GM23338 (cell line): ENCODE results near the gene RAD51B. TPM values are rescaled to one million over a fixed set of nuclear protein-coding genes. Genes with fewer than 3 reads are reported as not detected.

ENCODE experiments used
- ATAC-seq: fragments of 200-7000 bp; cut with Tn5 transposase; 3 replicates; pipeline ENCODE4 v1.9.1; 2020
- DNase-seq: peaks from one replicate; pipeline ENCODE4 v3.0.0-alpha.2; 2015; ENCODE audit warnings: low spot score
- H2AFZ ChIP-seq: fragments of 200-600 bp; sonication (generic); 2 replicates; pipeline ENCODE4 v1.8.0; 2016; ENCODE audit warnings: antibody characterized with exemption, mild to moderate bottlenecking, moderate library complexity
- H3F3A ChIP-seq: fragments of 200-600 bp; sonication (generic); replicated peaks from 2 replicates; pipeline ENCODE4 v1.8.0; 2017; ENCODE audit warnings: antibody characterized with exemption, mixed run types, low read depth
- H3K27ac ChIP-seq: fragments of 200-600 bp; sonication (generic); 2 replicates; pipeline ENCODE4 v1.6.1; 2016; ENCODE audit warnings: low read depth
- H3K27me3 ChIP-seq: fragments of 200-600 bp; sonication (generic); 2 replicates; pipeline ENCODE4 v1.8.0; 2016; ENCODE audit warnings: mild to moderate bottlenecking, mixed run types, moderate library complexity; ENCODE audit not compliant: insufficient read depth
- H3K36me3 ChIP-seq: fragments of 200-600 bp; sonication (generic); 2 replicates; pipeline ENCODE4 v1.8.0; 2016; ENCODE audit warnings: mild to moderate bottlenecking; ENCODE audit not compliant: insufficient read depth
- H3K4me1 ChIP-seq: fragments of 200-600 bp; sonication (generic); 2 replicates; pipeline ENCODE4 v1.8.0; 2016; ENCODE audit warnings: mild to moderate bottlenecking, moderate library complexity; ENCODE audit not compliant: insufficient read depth
- H3K4me2 ChIP-seq: fragments of 200-600 bp; sonication (generic); 2 replicates; pipeline ENCODE4 v1.7.1; 2017; ENCODE audit warnings: mixed run types
- H3K4me3 ChIP-seq: fragments of 200-600 bp; sonication (generic); 2 replicates; pipeline ENCODE4 v1.6.1; 2016; ENCODE audit warnings: mixed run types
- H3K79me2 ChIP-seq: fragments of 200-600 bp; sonication (generic); replicated peaks from 2 replicates; pipeline ENCODE4 v1.8.0; 2017; ENCODE audit warnings: mild to moderate bottlenecking; ENCODE audit not compliant: insufficient read depth
- H3K9me2 ChIP-seq: fragments of 200-600 bp; sonication (generic); 2 replicates; pipeline ENCODE4 v1.8.0; 2017; ENCODE audit not compliant: insufficient read depth
- H4K20me1 ChIP-seq: fragments of 200-600 bp; sonication (generic); replicated peaks from 2 replicates; pipeline ENCODE4 v1.8.0; 2017; ENCODE audit warnings: mild to moderate bottlenecking; ENCODE audit not compliant: insufficient read depth
- H3K27ac Mint-ChIP-seq: 2 replicates; pipeline ENCODE4 v1.8.0; 2020; ENCODE audit warnings: inconsistent platforms, mild to moderate bottlenecking, moderate library complexity, mixed read lengths
- H3K27me3 Mint-ChIP-seq: 3 replicates; pipeline ENCODE4 v1.8.0; 2022; ENCODE audit warnings: low read depth, mild to moderate bottlenecking, moderate library complexity, mixed read lengths, inconsistent platforms; ENCODE audit not compliant: insufficient read depth, poor library complexity
- H3K36me3 Mint-ChIP-seq: 3 replicates; pipeline ENCODE4 v1.8.0; 2021; ENCODE audit warnings: low read depth, mild to moderate bottlenecking, inconsistent platforms, moderate library complexity, mixed read lengths
- H3K4me1 Mint-ChIP-seq: 3 replicates; pipeline ENCODE4 v1.8.0; 2020; ENCODE audit warnings: mild to moderate bottlenecking, inconsistent platforms, mixed read lengths
- H3K4me3 Mint-ChIP-seq: 3 replicates; pipeline ENCODE4 v1.8.0; 2021; ENCODE audit warnings: moderate library complexity, mild to moderate bottlenecking, inconsistent platforms, mixed read lengths
- H3K9me3 Mint-ChIP-seq: 3 replicates; pipeline ENCODE4 v1.8.0; 2020; ENCODE audit warnings: moderate library complexity, mild to moderate bottlenecking, inconsistent platforms, mixed read lengths
- EZH2 ChIP-seq: fragments of 200-600 bp; sonication (generic); IDR thresholded peaks from one replicate; pipeline ENCODE4 v1.8.0; 2017; ENCODE audit warnings: antibody characterized with exemption, mild to moderate bottlenecking, low read depth; ENCODE audit not compliant: unreplicated experiment
- EZH2phosphoT487 ChIP-seq: fragments of 200-600 bp; sonication (generic); IDR thresholded peaks from one replicate; pipeline ENCODE4 v1.8.1; 2018; ENCODE audit warnings: antibody characterized with exemption; ENCODE audit not compliant: unreplicated experiment
- JUNB ChIP-seq: IDR thresholded peaks from one replicate; pipeline ENCODE4 v1.6.1; 2016; ENCODE audit warnings: antibody characterized with exemption; ENCODE audit not compliant: unreplicated experiment
- NANOG ChIP-seq: IDR thresholded peaks from 2 replicates; pipeline ENCODE4 v1.6.1; 2016; ENCODE audit warnings: antibody characterized with exemption, borderline replicate concordance
- POLR2AphosphoS5 ChIP-seq: IDR thresholded peaks from 2 replicates; pipeline ENCODE4 v1.6.1; 2016; ENCODE audit warnings: antibody characterized with exemption, low read depth
- ZNF114 ChIP-seq: fragments of 250-450 bp; sonication (Bioruptor Pico); IDR thresholded peaks from 2 replicates; pipeline ENCODE4 v1.5.0; 2020; ENCODE audit warnings: mild to moderate bottlenecking, moderate library complexity
- ZNF331 ChIP-seq: fragments of 250-450 bp; sonication (Bioruptor Pico); IDR thresholded peaks from 2 replicates; pipeline ENCODE4 v1.5.0; 2020; ENCODE audit warnings: low read depth, mild to moderate bottlenecking, moderate library complexity
- polyA plus RNA-seq: library from polyadenylated mRNA; unstranded; fragments of >200 nt; fragmentation: Nextera tagmentation; extraction: Ambion mirVana; gene quantifications from 2 replicates; pipeline ENCODE4 v1.2.1, GENCODE V29; 2016
- total RNA-seq: library from RNA; depleted of rRNA; stranded (reverse); fragments of >200 nt; shearing (Covaris generic); gene quantifications from 2 replicates; pipeline ENCODE4 v1.2.3, GENCODE V29; 2014
- TF ChIP-seq, protein P1 (sequence below), 2 experiments: fragments of 200-600 bp in 1 of 2; sonication (generic) in 1 of 2; conservative IDR thresholded peaks; 2 replicates each; pipeline versions ENCODE4 v1.5.1 to v1.6.1; 2016 to 2017; ENCODE audit warnings: antibody characterized with exemption in 2 of 2, low read depth in 2 of 2, mild to moderate bottlenecking in 2 of 2, moderate library complexity in 1 of 2
- TF ChIP-seq, protein P2 (sequence below): fragments of 250-450 bp; sonication (Bioruptor Pico); IDR thresholded peaks from 2 replicates; pipeline ENCODE4 v1.5.0; 2020; ENCODE audit warnings: mild to moderate bottlenecking, moderate library complexity
- TF ChIP-seq, protein P3 (sequence below): IDR thresholded peaks from 2 replicates; pipeline ENCODE4 v1.6.1; 2016; ENCODE audit warnings: antibody characterized with exemption

Gene RAD51B
- total and polyA plus RNA-seq, 2 experiments from 2014 or later = 15.7 to 29.1 TPM

DNA sequence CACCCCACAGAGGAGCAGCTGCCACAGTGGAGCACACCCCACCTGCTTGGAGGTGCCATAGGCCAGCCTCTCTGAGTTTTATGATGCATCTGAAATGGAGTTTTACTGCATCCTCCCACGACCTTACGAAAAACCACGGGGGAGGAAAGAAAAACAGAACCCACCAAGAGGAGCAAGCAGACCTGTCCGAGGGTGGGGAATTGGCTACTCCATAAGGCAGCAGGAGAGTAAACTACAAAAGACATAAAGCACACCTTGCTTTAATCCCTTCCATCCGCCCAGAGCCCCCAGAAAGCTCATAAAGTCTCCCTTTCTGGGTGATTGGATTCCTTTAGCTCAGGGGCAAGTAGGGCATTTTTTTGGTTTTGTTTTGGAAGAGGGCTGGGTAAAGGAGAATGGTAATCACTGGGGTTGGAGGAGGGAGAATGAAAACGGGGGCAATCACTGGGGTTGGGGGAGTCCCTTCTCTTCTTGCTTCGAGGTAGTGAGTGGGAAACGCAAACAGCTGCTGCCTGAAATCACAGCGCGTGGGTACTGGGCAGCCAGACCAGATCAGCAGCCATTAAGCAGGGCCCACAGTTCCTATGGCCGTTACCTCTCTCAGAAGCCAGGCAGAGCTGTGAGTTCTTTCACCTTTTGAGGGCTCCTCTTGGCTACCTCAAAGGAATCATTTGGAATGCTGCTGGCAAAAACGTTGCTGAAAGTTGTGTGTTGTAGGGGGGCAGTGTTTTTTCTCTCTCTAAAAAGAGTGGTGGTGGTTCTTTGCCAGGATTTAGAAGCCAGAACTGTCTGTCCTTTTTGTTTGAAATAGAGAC, 539.6 kb downstream of the RAD51B start:
- peaks cover 7% of the 10 kb centered on the region; the same call in 1 of the 3 replicates for H3K9me3 Mint-ChIP-seq
- Histone ChIP-seq H3F3A (0 out of 2 replicates have a peak, but pooled peaks cover 7% of the 10 kb centered on the region), H3K4me1 (peaks cover 24% of the 10 kb centered on the region), H3K4me2 (no peak overlapping the region), H2AFZ (peak overlapping the region; percentile 57; the same call in 1 of the 2 replicates), H3K79me2 (no peaks in the 10 kb centered on the region), H3K27ac (no peak overlapping the region; the same call in 1 of the 2 replicates), H3K4me3 (no peak overlapping the region), H4K20me1 (no peaks in the 10 kb centered on the region), H3K27me3 (no peaks in the 10 kb centered on the region), H3K36me3 (no peaks in the 10 kb centered on the region), H3K9me2 (0 out of 2 replicates have a peak, but pooled peaks cover 4% of the 10 kb centered on the region)
- H3K36me3 Mint-ChIP-seq = peaks cover 4% of the 10 kb centered on the region; the same call in 2 of the 3 replicates
- ATAC-seq = no peak
- peak; percentile 28 for DNase-seq
- H3K4me1 Mint-ChIP-seq = peaks cover 23% of the 10 kb centered on the region
- TF ChIP-seq ZNF114 (CRISPR knock-in tag) (no peak), ZNF331 (no peak), POLR2AphosphoS5 (no peak)
- H3K27me3 Mint-ChIP-seq = peaks cover 2% of the 10 kb centered on the region
- H3K27ac Mint-ChIP-seq = 0 out of 2 replicates have a peak overlapping the region, but pooled peaks have one; percentile 7
- no peak overlapping the region for H3K4me3 Mint-ChIP-seq

DNA sequence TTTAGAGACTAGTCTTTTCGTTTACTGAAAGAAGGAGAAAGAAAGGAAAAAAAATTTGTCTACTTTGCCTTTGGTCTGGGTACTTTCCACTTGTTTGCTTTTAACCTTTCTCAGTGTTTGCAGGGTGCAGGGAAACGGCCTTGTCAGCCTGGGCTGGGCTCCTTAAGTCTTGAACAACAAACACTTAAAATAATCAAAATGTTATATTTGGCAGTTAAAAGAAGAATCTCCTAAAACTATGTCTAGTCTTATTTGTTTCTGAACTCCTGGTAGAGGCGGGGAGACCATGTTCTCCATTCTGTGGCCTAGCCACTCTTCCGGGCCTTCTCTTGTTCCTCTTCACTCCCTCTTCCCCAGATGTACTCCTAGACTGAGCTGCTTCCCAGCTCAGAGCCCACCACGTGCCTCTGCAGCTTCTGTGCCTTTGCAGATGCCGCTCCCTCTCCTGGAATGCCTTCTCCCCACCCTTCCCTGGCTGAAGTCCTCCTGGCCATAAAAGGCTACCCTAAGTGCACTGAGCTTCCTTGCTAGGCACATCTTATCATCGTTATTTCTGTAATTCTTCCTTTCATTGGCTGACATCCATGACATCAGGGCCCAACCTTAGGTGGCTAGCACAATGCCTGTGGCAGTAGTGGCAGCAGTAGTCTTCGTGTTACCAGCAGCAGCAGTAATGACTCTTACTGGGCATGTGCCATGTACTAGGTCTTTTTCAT, 540.4 kb downstream of the RAD51B start:
- H3F3A ChIP-seq = 0 out of 2 replicates have a peak, but pooled peaks cover 7% of the 10 kb centered on the region
- peak overlapping the region; percentile 57; the same call in 1 of the 2 replicates for H2AFZ ChIP-seq
- ATAC-seq = no peak
- no peak for TF ChIP-seq EZH2phosphoT487
- TF ChIP-seq, protein P1, sequence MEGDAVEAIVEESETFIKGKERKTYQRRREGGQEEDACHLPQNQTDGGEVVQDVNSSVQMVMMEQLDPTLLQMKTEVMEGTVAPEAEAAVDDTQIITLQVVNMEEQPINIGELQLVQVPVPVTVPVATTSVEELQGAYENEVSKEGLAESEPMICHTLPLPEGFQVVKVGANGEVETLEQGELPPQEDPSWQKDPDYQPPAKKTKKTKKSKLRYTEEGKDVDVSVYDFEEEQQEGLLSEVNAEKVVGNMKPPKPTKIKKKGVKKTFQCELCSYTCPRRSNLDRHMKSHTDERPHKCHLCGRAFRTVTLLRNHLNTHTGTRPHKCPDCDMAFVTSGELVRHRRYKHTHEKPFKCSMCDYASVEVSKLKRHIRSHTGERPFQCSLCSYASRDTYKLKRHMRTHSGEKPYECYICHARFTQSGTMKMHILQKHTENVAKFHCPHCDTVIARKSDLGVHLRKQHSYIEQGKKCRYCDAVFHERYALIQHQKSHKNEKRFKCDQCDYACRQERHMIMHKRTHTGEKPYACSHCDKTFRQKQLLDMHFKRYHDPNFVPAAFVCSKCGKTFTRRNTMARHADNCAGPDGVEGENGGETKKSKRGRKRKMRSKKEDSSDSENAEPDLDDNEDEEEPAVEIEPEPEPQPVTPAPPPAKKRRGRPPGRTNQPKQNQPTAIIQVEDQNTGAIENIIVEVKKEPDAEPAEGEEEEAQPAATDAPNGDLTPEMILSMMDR (conservative IDR thresholded peaks at IDR 0.05; ENCODE audit: low read depth in 2 of 2) = no peak
- no peak for TF ChIP-seq JUNB
- no peak for TF ChIP-seq ZNF114 (CRISPR knock-in tag)
- no peak for TF ChIP-seq NANOG
- TF ChIP-seq, protein P2, sequence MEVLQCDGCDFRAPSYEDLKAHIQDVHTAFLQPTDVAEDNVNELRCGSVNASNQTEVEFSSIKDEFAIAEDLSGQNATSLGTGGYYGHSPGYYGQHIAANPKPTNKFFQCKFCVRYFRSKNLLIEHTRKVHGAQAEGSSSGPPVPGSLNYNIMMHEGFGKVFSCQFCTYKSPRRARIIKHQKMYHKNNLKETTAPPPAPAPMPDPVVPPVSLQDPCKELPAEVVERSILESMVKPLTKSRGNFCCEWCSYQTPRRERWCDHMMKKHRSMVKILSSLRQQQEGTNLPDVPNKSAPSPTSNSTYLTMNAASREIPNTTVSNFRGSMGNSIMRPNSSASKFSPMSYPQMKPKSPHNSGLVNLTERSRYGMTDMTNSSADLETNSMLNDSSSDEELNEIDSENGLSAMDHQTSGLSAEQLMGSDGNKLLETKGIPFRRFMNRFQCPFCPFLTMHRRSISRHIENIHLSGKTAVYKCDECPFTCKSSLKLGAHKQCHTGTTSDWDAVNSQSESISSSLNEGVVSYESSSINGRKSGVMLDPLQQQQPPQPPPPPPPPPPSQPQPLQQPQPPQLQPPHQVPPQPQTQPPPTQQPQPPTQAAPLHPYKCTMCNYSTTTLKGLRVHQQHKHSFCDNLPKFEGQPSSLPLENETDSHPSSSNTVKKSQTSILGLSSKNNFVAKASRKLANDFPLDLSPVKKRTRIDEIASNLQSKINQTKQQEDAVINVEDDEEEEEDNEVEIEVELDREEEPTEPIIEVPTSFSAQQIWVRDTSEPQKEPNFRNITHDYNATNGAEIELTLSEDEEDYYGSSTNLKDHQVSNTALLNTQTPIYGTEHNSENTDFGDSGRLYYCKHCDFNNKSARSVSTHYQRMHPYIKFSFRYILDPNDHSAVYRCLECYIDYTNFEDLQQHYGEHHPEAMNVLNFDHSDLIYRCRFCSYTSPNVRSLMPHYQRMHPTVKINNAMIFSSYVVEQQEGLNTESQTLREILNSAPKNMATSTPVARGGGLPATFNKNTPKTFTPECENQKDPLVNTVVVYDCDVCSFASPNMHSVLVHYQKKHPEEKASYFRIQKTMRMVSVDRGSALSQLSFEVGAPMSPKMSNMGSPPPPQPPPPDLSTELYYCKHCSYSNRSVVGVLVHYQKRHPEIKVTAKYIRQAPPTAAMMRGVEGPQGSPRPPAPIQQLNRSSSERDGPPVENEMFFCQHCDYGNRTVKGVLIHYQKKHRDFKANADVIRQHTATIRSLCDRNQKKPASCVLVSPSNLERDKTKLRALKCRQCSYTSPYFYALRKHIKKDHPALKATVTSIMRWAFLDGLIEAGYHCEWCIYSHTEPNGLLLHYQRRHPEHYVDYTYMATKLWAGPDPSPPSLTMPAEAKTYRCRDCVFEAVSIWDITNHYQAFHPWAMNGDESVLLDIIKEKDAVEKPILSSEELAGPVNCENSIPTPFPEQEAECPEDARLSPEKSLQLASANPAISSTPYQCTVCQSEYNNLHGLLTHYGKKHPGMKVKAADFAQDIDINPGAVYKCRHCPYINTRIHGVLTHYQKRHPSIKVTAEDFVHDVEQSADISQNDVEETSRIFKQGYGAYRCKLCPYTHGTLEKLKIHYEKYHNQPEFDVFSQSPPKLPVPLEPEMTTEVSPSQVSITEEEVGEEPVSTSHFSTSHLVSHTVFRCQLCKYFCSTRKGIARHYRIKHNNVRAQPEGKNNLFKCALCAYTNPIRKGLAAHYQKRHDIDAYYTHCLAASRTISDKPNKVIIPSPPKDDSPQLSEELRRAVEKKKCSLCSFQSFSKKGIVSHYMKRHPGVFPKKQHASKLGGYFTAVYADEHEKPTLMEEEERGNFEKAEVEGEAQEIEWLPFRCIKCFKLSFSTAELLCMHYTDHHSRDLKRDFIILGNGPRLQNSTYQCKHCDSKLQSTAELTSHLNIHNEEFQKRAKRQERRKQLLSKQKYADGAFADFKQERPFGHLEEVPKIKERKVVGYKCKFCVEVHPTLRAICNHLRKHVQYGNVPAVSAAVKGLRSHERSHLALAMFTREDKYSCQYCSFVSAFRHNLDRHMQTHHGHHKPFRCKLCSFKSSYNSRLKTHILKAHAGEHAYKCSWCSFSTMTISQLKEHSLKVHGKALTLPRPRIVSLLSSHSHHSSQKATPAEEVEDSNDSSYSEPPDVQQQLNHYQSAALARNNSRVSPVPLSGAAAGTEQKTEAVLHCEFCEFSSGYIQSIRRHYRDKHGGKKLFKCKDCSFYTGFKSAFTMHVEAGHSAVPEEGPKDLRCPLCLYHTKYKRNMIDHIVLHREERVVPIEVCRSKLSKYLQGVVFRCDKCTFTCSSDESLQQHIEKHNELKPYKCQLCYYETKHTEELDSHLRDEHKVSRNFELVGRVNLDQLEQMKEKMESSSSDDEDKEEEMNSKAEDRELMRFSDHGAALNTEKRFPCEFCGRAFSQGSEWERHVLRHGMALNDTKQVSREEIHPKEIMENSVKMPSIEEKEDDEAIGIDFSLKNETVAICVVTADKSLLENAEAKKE = no peak
- TF ChIP-seq, protein P3, sequence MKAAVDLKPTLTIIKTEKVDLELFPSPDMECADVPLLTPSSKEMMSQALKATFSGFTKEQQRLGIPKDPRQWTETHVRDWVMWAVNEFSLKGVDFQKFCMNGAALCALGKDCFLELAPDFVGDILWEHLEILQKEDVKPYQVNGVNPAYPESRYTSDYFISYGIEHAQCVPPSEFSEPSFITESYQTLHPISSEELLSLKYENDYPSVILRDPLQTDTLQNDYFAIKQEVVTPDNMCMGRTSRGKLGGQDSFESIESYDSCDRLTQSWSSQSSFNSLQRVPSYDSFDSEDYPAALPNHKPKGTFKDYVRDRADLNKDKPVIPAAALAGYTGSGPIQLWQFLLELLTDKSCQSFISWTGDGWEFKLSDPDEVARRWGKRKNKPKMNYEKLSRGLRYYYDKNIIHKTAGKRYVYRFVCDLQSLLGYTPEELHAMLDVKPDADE = no peak
- TF ChIP-seq EZH2 = no peak
- TF ChIP-seq POLR2AphosphoS5 = no peak
- TF ChIP-seq ZNF331 = no peak

More for the DNA sequence above, 540.4 kb downstream of the RAD51B start:
- no peaks in the 10 kb centered on the region for H3K27me3 ChIP-seq
- Mint-ChIP-seq H3K4me1 (peaks cover 30% of the 10 kb centered on the region), H3K4me3 (no peak overlapping the region), H3K36me3 (peaks cover 4% of the 10 kb centered on the region; the same call in 2 of the 3 replicates), H3K9me3 (peaks cover 7% of the 10 kb centered on the region; the same call in 1 of the 3 replicates), H3K27me3 (peaks cover 2% of the 10 kb centered on the region), H3K27ac (no peak overlapping the region)
- no peak overlapping the region for H3K4me2 ChIP-seq
- 0 out of 2 replicates have a peak, but pooled peaks cover 4% of the 10 kb centered on the region for H3K9me2 ChIP-seq
- no peak overlapping the region for H3K4me3 ChIP-seq
- no peaks in the 10 kb centered on the region for H3K36me3 ChIP-seq
- H3K4me1 ChIP-seq = peaks cover 28% of the 10 kb centered on the region
- no peaks in the 10 kb centered on the region for H3K79me2 ChIP-seq
- no peak for DNase-seq
- no peaks in the 10 kb centered on the region for H4K20me1 ChIP-seq
- no peak overlapping the region; the same call in 1 of the 2 replicates for H3K27ac ChIP-seq
